ENCODE results near the gene HOGA1.
A peak's percentile ranks its signal among the peaks of the same experiment; 100 is the strongest.

HOGA1 gene

DNA sequence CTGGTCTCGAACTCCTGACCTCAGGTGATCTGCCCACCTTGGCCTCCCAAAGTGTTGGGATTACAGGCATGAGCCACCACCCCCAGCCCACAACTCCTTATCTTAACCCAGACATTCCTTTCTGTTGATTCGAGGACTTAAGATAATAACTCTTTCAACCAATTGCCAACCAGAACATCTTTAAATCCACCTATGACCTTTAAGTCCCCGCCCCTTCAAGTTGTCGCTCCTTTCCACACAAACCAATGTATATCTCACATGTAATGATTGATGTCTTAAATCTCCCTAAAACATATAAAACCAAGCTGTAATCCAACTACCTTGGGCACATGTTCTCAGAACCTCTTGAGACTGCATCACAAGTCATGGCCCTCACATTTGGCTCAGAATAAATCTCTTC, 19.4 kb upstream of the HOGA1 start:
- Histone ChIP-seq H3K4me3 (ENCODE audit: low read depth, low read length) (no peak overlapping the region), H3K36me3 (no peaks in the 10 kb centered on the region), H3K9me3 (no peaks in the 10 kb centered on the region), H3K4me1 (no peaks in the 10 kb centered on the region), H3K27me3 (no peaks in the 10 kb centered on the region)
- DNase-seq = no peak
- TF ChIP-seq, protein P1, sequence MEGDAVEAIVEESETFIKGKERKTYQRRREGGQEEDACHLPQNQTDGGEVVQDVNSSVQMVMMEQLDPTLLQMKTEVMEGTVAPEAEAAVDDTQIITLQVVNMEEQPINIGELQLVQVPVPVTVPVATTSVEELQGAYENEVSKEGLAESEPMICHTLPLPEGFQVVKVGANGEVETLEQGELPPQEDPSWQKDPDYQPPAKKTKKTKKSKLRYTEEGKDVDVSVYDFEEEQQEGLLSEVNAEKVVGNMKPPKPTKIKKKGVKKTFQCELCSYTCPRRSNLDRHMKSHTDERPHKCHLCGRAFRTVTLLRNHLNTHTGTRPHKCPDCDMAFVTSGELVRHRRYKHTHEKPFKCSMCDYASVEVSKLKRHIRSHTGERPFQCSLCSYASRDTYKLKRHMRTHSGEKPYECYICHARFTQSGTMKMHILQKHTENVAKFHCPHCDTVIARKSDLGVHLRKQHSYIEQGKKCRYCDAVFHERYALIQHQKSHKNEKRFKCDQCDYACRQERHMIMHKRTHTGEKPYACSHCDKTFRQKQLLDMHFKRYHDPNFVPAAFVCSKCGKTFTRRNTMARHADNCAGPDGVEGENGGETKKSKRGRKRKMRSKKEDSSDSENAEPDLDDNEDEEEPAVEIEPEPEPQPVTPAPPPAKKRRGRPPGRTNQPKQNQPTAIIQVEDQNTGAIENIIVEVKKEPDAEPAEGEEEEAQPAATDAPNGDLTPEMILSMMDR (IDR thresholded peaks at IDR 0.05; ENCODE audit: low read depth, low read length) = no peak

DNA sequence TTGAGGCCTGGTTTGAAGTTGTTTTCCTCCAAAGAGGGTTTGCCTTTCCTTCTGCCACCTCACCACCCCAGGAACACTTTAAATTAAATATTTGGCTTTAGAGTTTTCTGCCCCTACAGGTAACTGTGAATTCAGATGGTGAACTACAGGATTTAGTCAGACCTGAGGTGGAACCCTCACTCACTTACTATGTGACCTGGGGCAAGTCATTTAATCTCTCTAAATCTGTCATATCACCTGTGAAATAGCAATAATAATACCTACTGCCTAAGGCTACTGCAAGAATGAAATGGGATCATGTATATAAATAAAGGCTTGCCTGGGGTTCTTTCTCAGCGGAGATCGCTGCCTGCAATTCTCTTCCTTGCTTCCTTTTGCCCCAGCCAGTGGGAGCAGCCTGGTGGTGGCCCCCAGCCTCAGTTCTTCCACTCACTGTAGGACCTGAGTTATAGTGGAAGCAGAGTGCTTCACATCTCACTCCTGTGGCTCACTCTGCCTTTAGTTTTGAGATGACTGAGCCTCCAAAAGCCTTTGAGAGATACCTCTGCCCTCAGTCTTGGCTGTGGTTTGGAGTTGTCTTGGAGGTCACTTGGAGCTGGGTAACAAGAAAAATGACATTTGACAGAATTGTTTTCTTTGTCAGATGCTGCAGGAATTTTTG, 17.7 kb upstream of the HOGA1 start:
- DNase-seq = no peak
- Histone ChIP-seq H3K4me1 (peaks cover 8% of the 10 kb centered on the region; the same call in 1 of the 2 replicates), H3K27me3 (no peaks in the 10 kb centered on the region), H3K36me3 (no peaks in the 10 kb centered on the region), H3K4me3 (ENCODE audit: low read depth, low read length) (no peak overlapping the region), H3K9me3 (no peaks in the 10 kb centered on the region)
- TF ChIP-seq, protein P1 (IDR thresholded peaks at IDR 0.05; ENCODE audit: low read depth, low read length) = no peak

DNA sequence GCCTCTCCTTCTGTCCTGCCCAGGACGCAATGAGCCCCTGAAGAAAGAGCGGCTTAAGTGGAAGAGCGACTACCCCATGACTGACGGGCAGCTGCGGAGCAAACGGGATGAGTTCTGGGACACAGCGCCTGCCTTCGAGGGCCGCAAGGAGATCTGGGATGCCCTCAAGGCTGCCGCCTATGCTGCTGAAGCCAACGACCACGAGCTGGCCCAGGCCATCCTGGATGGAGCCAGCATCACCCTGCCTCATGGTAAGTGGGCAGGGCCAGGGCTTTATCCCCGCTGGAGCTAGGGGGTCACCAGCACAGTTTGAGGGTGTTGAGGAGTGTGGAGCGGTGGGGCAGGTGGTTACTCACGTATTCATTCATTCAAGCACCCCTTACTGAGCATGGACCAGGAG, 16.3 kb upstream of the HOGA1 start:
- no peak overlapping the region for H3K4me3 ChIP-seq (ENCODE audit: low read depth, low read length)
- H3K9me3 ChIP-seq = no peaks in the 10 kb centered on the region
- no peaks in the 10 kb centered on the region for H3K27me3 ChIP-seq
- DNase-seq = no peak
- H3K36me3 ChIP-seq = no peaks in the 10 kb centered on the region
- H3K4me1 ChIP-seq = peaks cover 8% of the 10 kb centered on the region; the same call in 1 of the 2 replicates
- TF ChIP-seq, protein P1 (IDR thresholded peaks at IDR 0.05; ENCODE audit: low read depth, low read length) = no peak

DNA sequence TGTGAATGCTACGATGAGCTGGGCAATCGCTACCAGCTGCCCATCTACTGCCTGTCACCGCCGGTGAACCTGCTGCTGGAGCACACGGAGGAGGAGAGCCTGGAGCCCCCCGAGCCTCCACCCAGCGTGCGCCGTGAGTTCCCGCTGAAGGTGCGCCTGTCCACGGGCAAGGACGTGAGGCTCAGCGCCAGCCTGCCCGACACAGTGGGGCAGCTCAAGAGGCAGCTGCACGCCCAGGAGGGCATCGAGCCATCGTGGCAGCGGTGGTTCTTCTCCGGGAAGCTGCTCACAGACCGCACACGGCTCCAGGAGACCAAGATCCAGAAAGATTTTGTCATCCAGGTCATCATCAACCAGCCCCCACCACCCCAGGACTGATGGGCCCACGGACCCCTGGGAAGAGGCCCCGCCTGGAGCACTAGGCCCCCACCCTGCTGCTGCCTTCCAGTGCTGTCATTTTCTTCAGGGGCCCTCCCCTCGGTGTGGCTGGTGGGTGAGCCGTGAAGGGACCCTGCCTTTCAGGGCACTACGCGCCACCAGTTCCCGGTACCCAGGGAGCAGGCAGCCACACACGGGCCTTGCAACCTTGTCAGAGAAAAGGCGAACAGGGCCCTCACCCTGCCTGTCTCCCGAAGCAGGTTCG, 13.9 kb upstream of the HOGA1 start:
- Histone ChIP-seq H3K9me3 (no peaks in the 10 kb centered on the region), H3K27me3 (no peaks in the 10 kb centered on the region), H3K4me3 (ENCODE audit: low read depth, low read length) (no peak overlapping the region), H3K36me3 (no peaks in the 10 kb centered on the region), H3K4me1 (peaks cover 8% of the 10 kb centered on the region; the same call in 1 of the 2 replicates)
- TF ChIP-seq, protein P1 (IDR thresholded peaks at IDR 0.05; ENCODE audit: low read depth, low read length) = no peak
- no peak for DNase-seq

DNA sequence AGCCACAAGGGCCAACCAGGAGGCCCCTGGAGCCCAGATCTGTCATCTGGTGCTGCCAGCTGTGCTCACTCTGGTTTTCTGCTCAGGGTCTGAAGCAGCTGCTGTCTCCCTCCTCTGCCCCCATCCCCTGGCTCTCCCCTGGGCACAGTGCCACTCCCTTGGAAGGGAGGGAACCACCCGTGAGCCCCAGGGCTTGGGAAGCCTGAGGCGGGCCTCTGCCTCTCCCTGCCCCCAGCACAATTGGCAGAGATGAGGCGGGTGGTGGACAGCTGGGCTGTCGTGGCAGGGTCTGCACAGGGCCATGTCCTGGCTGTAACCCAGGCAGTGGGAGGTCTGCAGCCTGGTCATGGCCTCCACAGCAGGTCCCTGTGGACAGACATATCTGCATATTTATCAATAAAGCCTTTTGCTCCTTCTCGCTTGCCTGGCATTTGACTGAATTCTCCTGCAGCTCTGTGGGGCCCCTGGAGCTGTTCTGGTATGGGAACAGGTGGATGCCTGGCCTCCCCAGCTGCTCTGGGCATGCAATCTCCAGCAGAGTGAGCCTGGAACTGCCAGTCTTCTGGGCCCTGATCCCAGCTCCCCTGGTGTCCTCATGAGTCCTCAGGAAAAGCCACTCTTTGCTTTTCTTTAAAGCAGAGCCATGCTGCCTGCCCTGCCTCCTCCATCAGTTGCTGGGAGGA, 13.3 kb upstream of the HOGA1 start:
- Histone ChIP-seq H3K36me3 (no peaks in the 10 kb centered on the region), H3K4me3 (ENCODE audit: low read depth, low read length) (no peak overlapping the region), H3K9me3 (no peaks in the 10 kb centered on the region), H3K4me1 (peaks cover 8% of the 10 kb centered on the region; the same call in 1 of the 2 replicates), H3K27me3 (no peaks in the 10 kb centered on the region)
- DNase-seq = peak; percentile 56
- TF ChIP-seq, protein P1 (IDR thresholded peaks at IDR 0.05; ENCODE audit: low read depth, low read length) = no peak
